Right lobe of liver (tissue), 6 donors: ENCODE data around the gene DOCK2. TPM values are rescaled to one million over a fixed set of nuclear protein-coding genes. Genes with fewer than 3 reads are reported as not detected.

Source experiments
- ATAC-seq, 4 donors: fragments of 200-7000 bp; cut with Tn5 transposase; one replicate each; pipeline ENCODE4 v1.9.1; 2020; ENCODE audit warnings: mild to moderate bottlenecking in 4 of 4, moderate library complexity in 4 of 4
- DNase-seq, 3 donors: peaks; one replicate each; pipeline ENCODE4 v3.0.0-alpha.2; 2020
- H3K27ac ChIP-seq, 3 donors: fragments of 200-600 bp; one replicate each; pipeline ENCODE4 v1.8.0; 2022
- H3K27me3 ChIP-seq, 2 donors: fragments of 200-600 bp; one replicate each; pipeline ENCODE4 v1.8.0; 2022
- H3K36me3 ChIP-seq, 4 donors: fragments of 200-600 bp; sonication (generic) in 1 of 4; one replicate each; pipeline versions ENCODE4 v1.5.1 to v1.8.0; 2017 to 2022; ENCODE audit warnings: control low read depth in 1 of 4
- H3K4me1 ChIP-seq, 4 donors: fragments of 200-600 bp; sonication (generic) in 1 of 4; one replicate each; pipeline versions ENCODE4 v1.5.1 to v1.8.0; 2017 to 2022; ENCODE audit warnings: control low read depth in 1 of 4
- H3K4me3 ChIP-seq, 3 donors: fragments of 200-600 bp; one replicate each; pipeline ENCODE4 v1.8.0; 2022
- H3K9me3 ChIP-seq, 4 donors: fragments of 200-600 bp; sonication (generic) in 1 of 4; one replicate each; pipeline versions ENCODE4 v1.5.1 to v1.8.0; 2017 to 2022; ENCODE audit warnings: control low read depth in 1 of 4
- CTCF ChIP-seq, 4 donors: fragments of 200-600 bp in 3 of 4; fragments of 450-650 bp in 1 of 4; IDR thresholded peaks; one replicate each; pipeline versions ENCODE4 v1.5.1 to v1.8.0; 2016 to 2022; ENCODE audit warnings: antibody characterized with exemption in 4 of 4, mild to moderate bottlenecking in 2 of 4
- POLR2A ChIP-seq: fragments of 450-650 bp; IDR thresholded peaks from one replicate; pipeline ENCODE4 v1.6.1; 2017; ENCODE audit warnings: antibody characterized with exemption, mild to moderate bottlenecking
- WGBS: methylation state at CpG from one replicate; pipeline ENCODE4 v1.1.6; 2018; ENCODE audit warnings: low coverage, low lambda C conversion rate; ENCODE audit not compliant: insufficient coverage; ENCODE audit errors: missing lambda C conversion rate; 5-methylcytosine and 5-hydroxymethylcytosine counted together
- intact Hi-C, 2 donors: fragments of 100-400 bp; cut with DNase I; formaldehyde crosslinking; loops; one replicate each; pipeline versions ENCODE4 v1.11.2 to v1.14.1; 2022
- total RNA-seq, 6 experiments: library from RNA; depleted of rRNA in 2 of 6; stranded (reverse); fragments of >200 nt in 2 of 6; fragmentation: NEBNext Ultra II Directional in 3 of 6; extraction: Animal tissue kit (Norgen Biotek cat#: 25700) in 3 of 6; gene quantifications; one replicate each; pipeline versions ENCODE4 v1.1.0 to v1.2.4, GENCODE V29; 2016 to 2023
- donor health status: DM: no; HTN: yes; CAD: no.
- donor health status: DM: no; HTN: no; CAD: no.
- donor health status: DM: no; HTN: no; CAD: no.
- donor health status: DM: no; HTN: yes; CAD: no.
- donor health status: DM: no; HTN: yes; CAD: no.

The DOCK2 gene
- total RNA-seq, 6 experiments from 2014 or later: 5.0 to 14.5 (median 7.4) TPM

GRCh38 chr5:169632946-169633345 lies 4.1 kb upstream of the DOCK2 start:
- DNase-seq (no peak), ATAC-seq (no peak)
- no peak overlapping the region for H3K27ac ChIP-seq
- H3K4me1 ChIP-seq: no peaks in the 10 kb centered on the region
- no peaks in the 10 kb centered on the region for H3K9me3 ChIP-seq
- WGBS: 42% methylated on average over 1 of the region's 1 CpG
- no peaks in the 10 kb centered on the region for H3K36me3 ChIP-seq
- intact Hi-C loops: no loop called here
- H3K4me3 ChIP-seq: no peak overlapping the region
- peaks cover 0 to 11% of the 10 kb centered on the region in 2 donors for H3K27me3 ChIP-seq
- TF ChIP-seq CTCF (IDR thresholded peaks at IDR 0.05) (no peak), POLR2A (no peak)

GRCh38 chr5:169634606-169635005 lies 2.5 kb upstream of the DOCK2 start:
- no peak for ATAC-seq
- intact Hi-C loops: no loop called here
- Histone ChIP-seq H3K27me3 (peaks cover 0 to 11% of the 10 kb centered on the region in 2 donors), H3K9me3 (no peaks in the 10 kb centered on the region), H3K36me3 (no peaks in the 10 kb centered on the region), H3K27ac (no peak overlapping the region), H3K4me1 (no peaks in the 10 kb centered on the region), H3K4me3 (no peak overlapping the region)
- 36% methylated on average over 1 of the region's 1 CpG for WGBS
- TF ChIP-seq POLR2A (no peak), CTCF (IDR thresholded peaks at IDR 0.05) (no peak)
- DNase-seq: no peak

GRCh38 chr5:169635936-169636335 lies 1.1 kb upstream of the DOCK2 start:
- H3K4me1 ChIP-seq: no peaks in the 10 kb centered on the region
- 31% methylated on average over 1 of the region's 1 CpG for WGBS
- intact Hi-C loops: no loop called here
- no peaks in the 10 kb centered on the region for H3K9me3 ChIP-seq
- no peak overlapping the region for H3K4me3 ChIP-seq
- DNase-seq (no peak), ATAC-seq (peak in 2 of 4 donors; percentile 25 to 48)
- no peaks in the 10 kb centered on the region for H3K36me3 ChIP-seq
- TF ChIP-seq POLR2A: no peak
- no peak for TF ChIP-seq CTCF (IDR thresholded peaks at IDR 0.05)
- no peak overlapping the region for H3K27ac ChIP-seq
- peaks cover 0 to 11% of the 10 kb centered on the region in 2 donors for H3K27me3 ChIP-seq

GRCh38 chr5:169636477-169637084 lies 494 bp upstream of the DOCK2 start:
- peak overlapping the region in 2 of 3 donors; percentile 26 to 46 for H3K4me3 ChIP-seq
- DNase-seq (no peak), ATAC-seq (peak in 1 of 4 donors; percentile 15)
- WGBS: 44% methylated on average over 21 of the region's 23 CpGs
- intact Hi-C loops: no loop called here
- H3K36me3 ChIP-seq: no peaks in the 10 kb centered on the region
- H3K9me3 ChIP-seq: no peaks in the 10 kb centered on the region
- H3K4me1 ChIP-seq: no peaks in the 10 kb centered on the region
- H3K27me3 ChIP-seq: peaks cover 0 to 11% of the 10 kb centered on the region in 2 donors
- TF ChIP-seq CTCF (IDR thresholded peaks at IDR 0.05) (no peak), POLR2A (no peak)
- H3K27ac ChIP-seq: peak overlapping the region in 1 of 3 donors; percentile 69
